Neural cell (in vitro differentiated cells): ENCODE measurements around the gene PLXNA4. TPM values are rescaled to one million over a fixed set of nuclear protein-coding genes. Genes with fewer than 3 reads are reported as not detected.

Experiments
- H2AFZ ChIP-seq: fragments of 200-600, 300-800 bp; sonication (generic), shearing (Covaris generic); 2 replicates; pipeline ENCODE4 v1.6.0; 2014; ENCODE audit warnings: low read depth, mild to moderate bottlenecking, antibody characterized with exemption, low read length, moderate library complexity
- H3F3A ChIP-seq: fragments of 200-600 bp; shearing (Covaris generic); 2 replicates; pipeline ENCODE4 v1.6.1; 2016; ENCODE audit warnings: mild to moderate bottlenecking, moderate library complexity, mixed read lengths, antibody characterized with exemption, low read length; ENCODE audit not compliant: insufficient read depth, poor library complexity, severe bottlenecking
- H3K27ac ChIP-seq: fragments of 200-600, 300-800 bp; sonication (generic), shearing (Covaris generic); 2 replicates; pipeline ENCODE4 v1.5.1; 2014; ENCODE audit warnings: mild to moderate bottlenecking, low read length, moderate library complexity
- H3K27me3 ChIP-seq: fragments of 300-800, 200-600 bp; sonication (generic), shearing (Covaris generic); 2 replicates; pipeline ENCODE4 v1.6.0; 2014; ENCODE audit warnings: mild to moderate bottlenecking, low read depth, low read length, moderate library complexity; ENCODE audit not compliant: insufficient read depth
- H3K36me3 ChIP-seq: fragments of 300-800, 200-600 bp; sonication (generic), shearing (Covaris generic); 2 replicates; pipeline ENCODE4 v1.5.1; 2014; ENCODE audit warnings: mild to moderate bottlenecking, antibody characterized with exemption, low read length, moderate library complexity; ENCODE audit not compliant: insufficient read depth
- H3K4me2 ChIP-seq: fragments of 300-800, 200-600 bp; sonication (generic), shearing (Covaris generic); 2 replicates; pipeline ENCODE4 v1.6.0; 2014; ENCODE audit warnings: mild to moderate bottlenecking, low read length
- H3K4me3 ChIP-seq: fragments of 300-800, 200-600 bp; sonication (generic), shearing (Covaris generic); 2 replicates; pipeline ENCODE4 v1.5.1; 2014; ENCODE audit warnings: mild to moderate bottlenecking, low read length, moderate library complexity
- H3K79me2 ChIP-seq: fragments of 200-600 bp; shearing (Covaris generic); replicated peaks from 2 replicates; pipeline ENCODE4 v1.6.0; 2014; ENCODE audit warnings: mild to moderate bottlenecking, low read length, moderate library complexity; ENCODE audit not compliant: insufficient read depth
- H3K9ac ChIP-seq: fragments of 300-800, 200-600 bp; sonication (generic), shearing (Covaris generic); 2 replicates; pipeline ENCODE4 v1.6.1; 2016; ENCODE audit warnings: mild to moderate bottlenecking, low read length, mixed read lengths
- H3K9me2 ChIP-seq: fragments of 200-600 bp; shearing (Covaris generic); 2 replicates; pipeline ENCODE4 v1.6.1; 2016; ENCODE audit warnings: mild to moderate bottlenecking, low read length, mixed read lengths; ENCODE audit not compliant: insufficient read depth
- H3K9me3 ChIP-seq: fragments of 200-600, 300-800 bp; sonication (generic), shearing (Covaris generic); 2 replicates; pipeline ENCODE4 v1.6.1; 2016; ENCODE audit warnings: mild to moderate bottlenecking, mixed run types, low read length, moderate library complexity, mixed read lengths
- H4K20me1 ChIP-seq: fragments of 200-600 bp; shearing (Covaris generic); 2 replicates; pipeline ENCODE4 v1.6.1; 2016; ENCODE audit warnings: mild to moderate bottlenecking, mixed run types; ENCODE audit not compliant: insufficient read depth
- CTCF ChIP-seq: fragments of 450-650 bp; IDR thresholded peaks from 2 replicates; pipeline ENCODE4 v1.5.1; 2014; ENCODE audit warnings: antibody characterized with exemption, mild to moderate bottlenecking, moderate library complexity; ENCODE audit not compliant: poor library complexity, severe bottlenecking
- EP300 ChIP-seq: fragments of 450-650 bp; conservative IDR thresholded peaks from 2 replicates; pipeline ENCODE4 v1.6.1; 2014; ENCODE audit warnings: antibody characterized with exemption, mild to moderate bottlenecking, moderate library complexity; ENCODE audit not compliant: poor library complexity, severe bottlenecking
- EZH2 ChIP-seq: fragments of 200-600, 300-800 bp; shearing (Covaris generic), sonication (generic); IDR thresholded peaks from 2 replicates; pipeline ENCODE4 v1.6.1; 2014; ENCODE audit warnings: antibody characterized with exemption, low read length, borderline replicate concordance, mild to moderate bottlenecking; ENCODE audit not compliant: insufficient read depth, poor library complexity, severe bottlenecking
- MXI1 ChIP-seq: fragments of 450-650 bp; conservative IDR thresholded peaks from 2 replicates; pipeline ENCODE4 v1.6.1; 2014; ENCODE audit warnings: antibody characterized with exemption, mild to moderate bottlenecking; ENCODE audit not compliant: poor library complexity, severe bottlenecking
- POLR2AphosphoS5 ChIP-seq: IDR thresholded peaks from 2 replicates; pipeline ENCODE4 v1.6.1; 2012
- RAD21 ChIP-seq: fragments of 450-650 bp; conservative IDR thresholded peaks from 2 replicates; pipeline ENCODE4 v1.6.1; 2014; ENCODE audit warnings: antibody characterized with exemption, mild to moderate bottlenecking, moderate library complexity
- REST ChIP-seq: IDR thresholded peaks from 2 replicates; pipeline ENCODE4 v1.6.1; 2012; ENCODE audit warnings: borderline replicate concordance
- SMC3 ChIP-seq: fragments of 450-650 bp; conservative IDR thresholded peaks from 2 replicates; pipeline ENCODE4 v1.6.1; 2014; ENCODE audit warnings: antibody characterized with exemption, mild to moderate bottlenecking, moderate library complexity; ENCODE audit not compliant: poor library complexity
- TAF1 ChIP-seq: IDR thresholded peaks from 2 replicates; pipeline ENCODE4 v1.6.1; 2012; ENCODE audit warnings: low read depth
- polyA plus RNA-seq: library from polyadenylated mRNA; depleted of rRNA; stranded (reverse); fragments of >200 nt; gene quantifications from 2 replicates; pipeline ENCODE4 v1.2.3, GENCODE V29; 2014

The PLXNA4 gene
- polyA plus RNA-seq, 1 donor from 2014 or later: 7.2 TPM

GRCh38 chr7:132410385-132410784 is 165.9 kb downstream of the PLXNA4 start:
- H3K9ac ChIP-seq: no peak overlapping the region
- H3K4me2 ChIP-seq: no peak overlapping the region
- no peaks in the 10 kb centered on the region for H3K9me2 ChIP-seq
- no peaks in the 10 kb centered on the region for H3K27me3 ChIP-seq
- no peaks in the 10 kb centered on the region for H4K20me1 ChIP-seq
- H3F3A ChIP-seq: no peaks in the 10 kb centered on the region
- H2AFZ ChIP-seq: no peak overlapping the region
- TF ChIP-seq EZH2 (no peak), CTCF (no peak), MXI1 (no peak), RAD21 (no peak), TAF1 (no peak), EP300 (no peak), REST (no peak), POLR2AphosphoS5 (no peak), SMC3 (no peak)
- no peaks in the 10 kb centered on the region for H3K9me3 ChIP-seq
- H3K4me3 ChIP-seq: no peak overlapping the region
- H3K27ac ChIP-seq: no peak overlapping the region
- H3K79me2 ChIP-seq: no peaks in the 10 kb centered on the region
- no peaks in the 10 kb centered on the region for H3K36me3 ChIP-seq

- Histone ChIP-seq H3K9me3 (no peaks in the 10 kb centered on the region), H3K79me2 (no peaks in the 10 kb centered on the region), H3K9ac (no peak overlapping the region), H3K4me3 (no peak overlapping the region), H2AFZ (no peak overlapping the region), H3K36me3 (no peaks in the 10 kb centered on the region), H3K9me2 (no peaks in the 10 kb centered on the region), H4K20me1 (no peaks in the 10 kb centered on the region), H3K27me3 (no peaks in the 10 kb centered on the region), H3K27ac (no peak overlapping the region), H3K4me2 (no peak overlapping the region), H3F3A (no peaks in the 10 kb centered on the region)
- TF ChIP-seq EP300 (no peak), EZH2 (no peak), MXI1 (no peak), REST (no peak), RAD21 (no peak), SMC3 (no peak), TAF1 (no peak), POLR2AphosphoS5 (no peak), CTCF (no peak)
Measured at GRCh38 chr7:132407764-132408163, 168.5 kb downstream of the PLXNA4 start.
